Thymus (tissue), 11 donors: ENCODE data around the gene PIGC. TPM values are rescaled to one million over a fixed set of nuclear protein-coding genes. Genes with fewer than 3 reads are reported as not detected.

Experiments
- DNase-seq, 9 donors: peaks; one replicate each; pipeline ENCODE4 v3.0.0-alpha.2; 2013; ENCODE audit warnings: low spot score in 9 of 9, low read depth in 6 of 9, missing footprints in 1 of 9
- H3K27ac ChIP-seq, 2 donors: one replicate each; pipeline ENCODE4 v1.5.1; 2013; ENCODE audit warnings: control low read depth in 1 of 2, low read depth in 1 of 2, low read length in 1 of 2, mild to moderate bottlenecking in 1 of 2, moderate library complexity in 1 of 2
- H3K27me3 ChIP-seq, 2 donors: one replicate each; pipeline ENCODE4 v1.5.1; 2013; ENCODE audit warnings: low read length in 1 of 2; ENCODE audit not compliant: control insufficient read depth in 2 of 2, insufficient read depth in 1 of 2
- H3K36me3 ChIP-seq, 2 donors: one replicate each; pipeline ENCODE4 v1.5.1; 2013; ENCODE audit warnings: low read length in 1 of 2, mild to moderate bottlenecking in 1 of 2, moderate library complexity in 1 of 2; ENCODE audit not compliant: control insufficient read depth in 2 of 2, insufficient read depth in 2 of 2
- H3K4me1 ChIP-seq, 2 donors: one replicate each; pipeline ENCODE4 v1.5.1; 2013; ENCODE audit warnings: low read length in 2 of 2; ENCODE audit not compliant: control insufficient read depth in 2 of 2, insufficient read depth in 2 of 2
- H3K4me3 ChIP-seq, 2 donors: one replicate each; pipeline ENCODE4 v1.5.1; 2013; ENCODE audit warnings: low read length in 2 of 2, control low read depth in 1 of 2, mild to moderate bottlenecking in 1 of 2
- H3K9me3 ChIP-seq, 2 donors: one replicate each; pipeline ENCODE4 v1.5.1; 2013; ENCODE audit warnings: low read length in 1 of 2, mild to moderate bottlenecking in 1 of 2; ENCODE audit not compliant: control insufficient read depth in 2 of 2, insufficient read depth in 1 of 2
- WGBS: extraction: QIAGEN DNeasy Blood & Tissue Kit; methylation state at CpG from one replicate; pipeline ENCODE4 v1.1.7; 2013; 5-methylcytosine and 5-hydroxymethylcytosine counted together
- polyA plus RNA-seq: library from polyadenylated mRNA; stranded (reverse); fragments of 200-250 nt; gene quantifications from one replicate; pipeline ENCODE4 v1.2.3, GENCODE V29; 2013
- total RNA-seq: library from RNA; stranded (reverse); fragments of 120-200 nt; gene quantifications from one replicate; pipeline ENCODE4 v1.2.4, GENCODE V29; 2013
- donor health status: healthy.

PIGC gene
- total and polyA plus RNA-seq, 2 donors, result 32.1 to 41.0 TPM

- WGBS, result 8% methylated on average over 4 of the region's 4 CpGs
- H3K27me3 ChIP-seq, result no peaks in the 10 kb centered on the region
- H3K4me1 ChIP-seq, result peaks cover 5 to 18% of the 10 kb centered on the region in 2 donors
- DNase-seq, result peak in 8 of 9 donors; percentile 33 to 84 (median 55)
- H3K27ac ChIP-seq, result peak overlapping the region; percentile 71 to 74
- no peak overlapping the region for H3K4me3 ChIP-seq
- no peaks in the 10 kb centered on the region for H3K36me3 ChIP-seq
- H3K9me3 ChIP-seq, result no peaks in the 10 kb centered on the region
These were observed 49.6 kb downstream of the PIGC start for GRCh38 chr1:172394141-172394751.

- H3K27ac ChIP-seq, result peak overlapping the region in 1 of 2 donors; percentile 71
These were observed 50.5 kb downstream of the PIGC start for GRCh38 chr1:172393354-172393753.

GRCh38 chr1:172391976-172392375 is 51.9 kb downstream of the PIGC start:
- 97% methylated on average over 1 of the region's 1 CpG for WGBS
- Histone ChIP-seq H3K4me3 (no peak overlapping the region), H3K36me3 (no peaks in the 10 kb centered on the region), H3K4me1 (peaks cover 5 to 18% of the 10 kb centered on the region in 2 donors), H3K27ac (peak overlapping the region in 1 of 2 donors; percentile 67), H3K9me3 (no peaks in the 10 kb centered on the region), H3K27me3 (no peaks in the 10 kb centered on the region)
- no peak for DNase-seq

More at GRCh38 chr1:172393354-172393753, 50.5 kb downstream of the PIGC start:
- DNase-seq, result no peak
- H3K4me1 ChIP-seq, result peaks cover 5 to 18% of the 10 kb centered on the region in 2 donors
- WGBS, result 88% methylated on average over 5 of the region's 5 CpGs
- H3K36me3 ChIP-seq, result no peaks in the 10 kb centered on the region
- no peaks in the 10 kb centered on the region for H3K9me3 ChIP-seq
- no peak overlapping the region for H3K4me3 ChIP-seq
- H3K27me3 ChIP-seq, result no peaks in the 10 kb centered on the region

Other genes starting within 250 kb of the PIGC start
- gene C1orf105, start 23.4 kb downstream of the PIGC start, total RNA-seq, result 0.28 TPM
- gene C1orf105, start 23.4 kb downstream of the PIGC start, polyA plus RNA-seq, result 0.30 TPM
- 27.2 TPM for gene SUCO, start 89.1 kb upstream of the PIGC start, total RNA-seq
- gene SUCO, start 89.1 kb upstream of the PIGC start, polyA plus RNA-seq, result 30.5 TPM
- gene FASLG, start 215.0 kb upstream of the PIGC start, total RNA-seq, result 0.71 TPM
- gene FASLG, start 215.0 kb upstream of the PIGC start, polyA plus RNA-seq, result 0.32 TPM